Right atrium auricular region (tissue), 2 donors: ENCODE data around the gene RASAL2. TPM values are rescaled to one million over a fixed set of nuclear protein-coding genes. Genes with fewer than 3 reads are reported as not detected.

Source experiments
- DNase-seq: peaks from one replicate; pipeline ENCODE4 v3.0.0-alpha.2; 2019; ENCODE audit warnings: low spot score
- H3K27ac ChIP-seq, 2 donors: fragments of 200-600 bp; sonication (generic); 1 replicate in 1 of 2; 2 replicates in 1 of 2; pipeline ENCODE4 v1.5.1; 2016 to 2019
- H3K27me3 ChIP-seq, 2 donors: fragments of 200-600 bp; sonication (generic); one replicate each; pipeline versions ENCODE4 v1.5.1 to v1.6.0; 2017 to 2019
- H3K36me3 ChIP-seq: fragments of 200-600 bp; sonication (generic); one replicate; pipeline ENCODE4 v1.5.1; 2016
- H3K4me1 ChIP-seq, 2 donors: fragments of 200-600 bp; sonication (generic); one replicate each; pipeline versions ENCODE4 v1.5.1 to v1.6.0; 2017 to 2019
- H3K4me3 ChIP-seq, 2 donors: fragments of 200-600 bp; sonication (generic); 1 replicate in 1 of 2; 2 replicates in 1 of 2; pipeline ENCODE4 v1.5.1; 2017 to 2019; ENCODE audit warnings: mild to moderate bottlenecking in 1 of 2, moderate library complexity in 1 of 2
- H3K9me3 ChIP-seq, 2 donors: fragments of 200-600 bp; sonication (generic); one replicate each; pipeline ENCODE4 v1.5.1; 2019
- total RNA-seq, 2 donors: library from RNA; depleted of rRNA; stranded (reverse); fragments of >200 nt; gene quantifications; one replicate each; pipeline ENCODE4 v1.1.0, GENCODE V29; 2016
- TF ChIP-seq, protein P1 (sequence below), 2 donors: fragments of 200-600 bp; sonication (generic); IDR thresholded peaks; one replicate each; pipeline ENCODE4 v1.5.1; 2019; ENCODE audit warnings: antibody characterized with exemption in 2 of 2

RASAL2 gene
- total RNA-seq, 2 donors from 2014 or later: 34.1 to 44.7 TPM

DNA sequence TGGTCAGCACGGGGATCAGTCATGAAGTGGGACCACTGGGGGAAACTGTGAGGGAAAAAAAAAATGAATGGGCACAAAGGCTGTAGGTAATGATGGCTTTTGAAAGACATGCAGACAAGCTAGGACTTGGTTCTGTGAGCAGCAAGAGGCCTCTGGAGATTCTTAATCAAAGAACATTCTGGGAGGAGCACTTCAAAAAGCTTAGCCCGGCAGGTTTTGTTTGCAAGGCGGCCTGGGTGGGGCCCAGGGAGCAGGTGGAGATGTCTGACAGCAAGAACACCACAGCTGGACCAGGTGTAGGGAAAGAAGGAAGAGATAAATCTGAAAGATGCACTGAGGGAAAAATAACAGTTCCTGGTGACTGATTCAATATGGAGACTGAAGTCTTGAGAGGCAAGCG, 425.0 kb downstream of the RASAL2 start:
- Histone ChIP-seq H3K9me3 (no peaks in the 10 kb centered on the region), H3K27ac (no peak overlapping the region), H3K4me1 (peaks cover 0 to 1% of the 10 kb centered on the region in 2 donors), H3K36me3 (no peaks in the 10 kb centered on the region), H3K27me3 (no peaks in the 10 kb centered on the region), H3K4me3 (no peak overlapping the region)
- TF ChIP-seq, protein P1, sequence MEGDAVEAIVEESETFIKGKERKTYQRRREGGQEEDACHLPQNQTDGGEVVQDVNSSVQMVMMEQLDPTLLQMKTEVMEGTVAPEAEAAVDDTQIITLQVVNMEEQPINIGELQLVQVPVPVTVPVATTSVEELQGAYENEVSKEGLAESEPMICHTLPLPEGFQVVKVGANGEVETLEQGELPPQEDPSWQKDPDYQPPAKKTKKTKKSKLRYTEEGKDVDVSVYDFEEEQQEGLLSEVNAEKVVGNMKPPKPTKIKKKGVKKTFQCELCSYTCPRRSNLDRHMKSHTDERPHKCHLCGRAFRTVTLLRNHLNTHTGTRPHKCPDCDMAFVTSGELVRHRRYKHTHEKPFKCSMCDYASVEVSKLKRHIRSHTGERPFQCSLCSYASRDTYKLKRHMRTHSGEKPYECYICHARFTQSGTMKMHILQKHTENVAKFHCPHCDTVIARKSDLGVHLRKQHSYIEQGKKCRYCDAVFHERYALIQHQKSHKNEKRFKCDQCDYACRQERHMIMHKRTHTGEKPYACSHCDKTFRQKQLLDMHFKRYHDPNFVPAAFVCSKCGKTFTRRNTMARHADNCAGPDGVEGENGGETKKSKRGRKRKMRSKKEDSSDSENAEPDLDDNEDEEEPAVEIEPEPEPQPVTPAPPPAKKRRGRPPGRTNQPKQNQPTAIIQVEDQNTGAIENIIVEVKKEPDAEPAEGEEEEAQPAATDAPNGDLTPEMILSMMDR (IDR thresholded peaks at IDR 0.05): no peak
- DNase-seq: no peak

DNA sequence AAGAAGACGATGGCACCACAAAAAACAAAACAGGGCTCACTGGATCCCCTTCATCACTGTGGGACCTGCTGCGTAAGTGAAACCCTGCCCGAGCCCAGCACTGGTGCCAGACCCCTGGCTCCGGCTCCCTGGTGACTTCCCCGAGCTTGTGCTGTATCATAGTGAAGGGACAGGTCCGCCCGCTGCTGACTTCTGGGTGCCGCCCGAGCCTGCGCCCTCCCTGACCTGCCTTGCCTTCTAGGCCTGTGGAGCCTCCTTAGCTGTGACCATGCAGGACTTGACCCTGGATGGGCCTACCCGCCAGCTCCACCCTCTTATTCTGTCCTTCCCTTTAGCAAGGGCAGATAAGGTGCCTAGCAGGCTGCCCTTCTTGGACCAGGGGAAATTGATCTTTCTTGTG, 426.9 kb downstream of the RASAL2 start:
- no peak for DNase-seq
- Histone ChIP-seq H3K27me3 (no peaks in the 10 kb centered on the region), H3K9me3 (no peaks in the 10 kb centered on the region), H3K4me1 (no peaks in the 10 kb centered on the region), H3K27ac (no peak overlapping the region), H3K36me3 (no peaks in the 10 kb centered on the region), H3K4me3 (no peak overlapping the region)
- TF ChIP-seq, protein P1 (IDR thresholded peaks at IDR 0.05): no peak

DNA sequence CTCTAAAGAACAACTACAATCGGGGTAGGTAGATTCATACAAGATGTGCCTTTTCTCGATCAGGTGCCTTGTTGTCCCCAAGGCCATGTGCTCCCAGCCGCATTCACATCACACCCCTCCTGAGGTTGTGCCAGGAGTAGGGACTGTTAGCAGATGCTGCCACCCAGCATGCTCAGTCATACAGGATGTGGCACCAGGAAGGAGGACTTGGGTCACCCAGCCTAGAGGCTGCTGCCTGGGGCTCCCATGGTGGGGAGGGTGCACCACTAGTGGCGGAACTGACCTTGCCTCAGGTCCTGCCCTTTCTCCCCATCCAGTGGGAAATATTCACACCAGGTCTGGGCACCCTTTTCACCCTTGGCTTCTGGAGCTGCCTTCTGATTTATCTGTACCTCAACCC, 427.3 kb downstream of the RASAL2 start:
- Histone ChIP-seq H3K4me3 (no peak overlapping the region), H3K9me3 (no peaks in the 10 kb centered on the region), H3K27me3 (no peaks in the 10 kb centered on the region), H3K27ac (no peak overlapping the region), H3K4me1 (no peaks in the 10 kb centered on the region), H3K36me3 (no peaks in the 10 kb centered on the region)
- DNase-seq: no peak
- TF ChIP-seq, protein P1 (IDR thresholded peaks at IDR 0.05): no peak

DNA sequence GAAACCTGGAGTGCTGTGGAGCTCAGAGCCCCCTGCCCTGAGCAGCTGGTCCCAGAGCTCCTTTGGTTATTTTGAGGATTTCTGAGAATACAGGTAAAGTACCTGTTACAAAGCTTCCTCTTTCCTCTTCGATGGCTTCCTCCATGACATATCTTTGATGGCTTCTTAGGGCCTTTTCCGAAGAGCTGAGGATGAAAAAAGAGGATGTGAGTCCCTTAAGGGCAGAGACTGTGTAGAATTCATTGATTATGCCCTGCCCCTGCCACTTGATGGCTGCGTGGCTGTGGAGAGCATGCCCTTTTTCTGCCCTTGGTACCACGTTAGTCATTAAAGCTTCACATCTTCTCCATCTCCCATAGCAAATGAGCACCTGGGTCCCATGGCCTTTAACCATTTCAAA, 433.2 kb downstream of the RASAL2 start:
- TF ChIP-seq, protein P1 (IDR thresholded peaks at IDR 0.05): no peak
- DNase-seq: no peak
- H3K27ac ChIP-seq: no peak overlapping the region
- H3K9me3 ChIP-seq: no peaks in the 10 kb centered on the region
- H3K4me3 ChIP-seq: no peak overlapping the region
- no peaks in the 10 kb centered on the region for H3K27me3 ChIP-seq
- peaks cover 0 to 12% of the 10 kb centered on the region in 2 donors for H3K4me1 ChIP-seq
- no peaks in the 10 kb centered on the region for H3K36me3 ChIP-seq

DNA sequence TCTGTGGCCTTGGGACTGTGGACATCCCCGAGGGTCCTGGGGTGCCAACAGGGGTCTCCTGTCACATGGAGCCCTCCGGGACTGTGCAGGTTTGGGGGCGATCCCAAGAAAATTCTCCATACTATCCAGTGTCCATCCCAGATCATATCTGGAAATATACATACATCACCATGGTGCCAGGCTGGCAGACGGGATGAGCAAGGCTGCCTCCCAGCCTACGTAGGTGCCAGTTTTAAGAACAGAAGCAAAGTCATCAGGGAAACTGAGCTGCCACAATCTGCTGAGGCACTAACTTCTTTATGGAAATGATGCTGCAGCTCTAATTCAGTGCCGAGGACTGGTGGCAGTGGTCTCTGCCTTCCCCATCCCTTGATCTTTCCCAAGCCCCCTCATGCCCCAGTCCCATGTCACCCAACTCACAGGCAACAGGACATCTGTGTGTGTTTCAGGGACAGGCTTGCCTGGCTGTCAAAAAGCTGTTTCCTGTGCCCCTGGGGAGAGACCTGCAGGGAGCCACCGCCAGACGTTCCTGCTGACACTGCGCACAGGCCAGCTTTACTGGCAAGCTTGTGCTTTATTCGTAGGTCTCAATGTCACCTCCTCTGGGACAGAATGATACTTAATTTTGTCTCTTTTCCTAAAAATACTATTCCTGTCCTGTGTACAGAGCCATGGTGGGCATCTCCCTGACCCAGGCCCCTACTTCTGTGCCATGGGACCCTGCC, 434.5 kb downstream of the RASAL2 start:
- no peaks in the 10 kb centered on the region for H3K27me3 ChIP-seq

More for the DNA sequence above, 434.5 kb downstream of the RASAL2 start:
- no peaks in the 10 kb centered on the region for H3K36me3 ChIP-seq
- peaks cover 0 to 18% of the 10 kb centered on the region in 2 donors for H3K4me1 ChIP-seq
- H3K4me3 ChIP-seq: no peak overlapping the region
- TF ChIP-seq, protein P1 (IDR thresholded peaks at IDR 0.05): no peak
- no peak overlapping the region for H3K27ac ChIP-seq
- DNase-seq: no peak
- no peaks in the 10 kb centered on the region for H3K9me3 ChIP-seq
